OCI-LY1 (cell line): ENCODE measurements around the gene PHLPP1.

Source experiments
- CTCF ChIP-seq: fragments of 200-600 bp; sonication (generic), shearing (Covaris generic); IDR thresholded peaks from 2 replicates; pipeline ENCODE4 v1.5.1; 2017; ENCODE audit warnings: mild to moderate bottlenecking, antibody characterized with exemption, low read length, moderate library complexity, mixed read lengths
- EZH2 ChIP-seq: fragments of 200-600 bp; sonication (generic), shearing (Covaris generic); IDR thresholded peaks from 2 replicates; pipeline ENCODE4 v1.8.0; 2017; ENCODE audit warnings: borderline replicate concordance, mixed run types, mild to moderate bottlenecking, antibody characterized with exemption, low read length, moderate library complexity, mixed read lengths

DNA sequence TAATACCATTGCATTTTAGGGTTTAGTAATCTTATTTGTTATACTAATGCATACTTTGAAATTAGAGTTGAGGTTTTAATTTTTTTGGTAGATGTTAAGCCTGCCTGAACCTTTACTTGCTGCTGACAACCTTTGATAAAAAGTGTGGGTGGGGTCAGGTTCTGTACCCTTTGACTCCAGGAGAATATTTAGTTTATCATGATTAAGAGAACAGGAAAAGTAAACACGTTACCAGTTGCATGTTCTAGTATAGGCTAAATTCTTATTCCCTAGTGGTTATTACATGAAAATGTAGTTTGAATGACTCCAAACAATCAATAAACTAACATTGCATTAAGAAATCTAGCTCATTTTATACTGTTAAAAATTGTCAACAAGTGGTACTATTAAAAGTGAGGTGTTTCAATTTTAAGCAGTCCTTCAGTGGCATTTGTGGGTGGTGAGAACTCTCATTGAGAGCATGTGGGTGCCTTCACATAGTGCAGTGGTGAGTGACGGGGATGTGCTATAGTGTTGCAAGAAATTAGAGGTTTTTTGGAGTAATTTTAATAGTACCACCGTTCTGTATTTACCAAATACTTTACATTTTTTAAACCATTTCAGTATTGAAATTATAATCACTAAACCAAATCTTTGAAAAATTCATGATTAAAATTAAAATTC is 29.9 kb downstream of the PHLPP1 start:
- TF ChIP-seq CTCF (no peak), EZH2 (no peak)
